ENCODE measurements around the gene CCDC171. TPM values are rescaled to one million over a fixed set of nuclear protein-coding genes. Genes with fewer than 3 reads are reported as not detected.
"Not testable (repeated sequence)": the region's sequence is repeated elsewhere in the genome, so short reads cannot be mapped to it uniquely, and the experiment has no call there.

CCDC171 gene
- polyA plus RNA-seq, 3 donors, result 0.08 to 0.17 (median 0.10) TPM

DNA sequence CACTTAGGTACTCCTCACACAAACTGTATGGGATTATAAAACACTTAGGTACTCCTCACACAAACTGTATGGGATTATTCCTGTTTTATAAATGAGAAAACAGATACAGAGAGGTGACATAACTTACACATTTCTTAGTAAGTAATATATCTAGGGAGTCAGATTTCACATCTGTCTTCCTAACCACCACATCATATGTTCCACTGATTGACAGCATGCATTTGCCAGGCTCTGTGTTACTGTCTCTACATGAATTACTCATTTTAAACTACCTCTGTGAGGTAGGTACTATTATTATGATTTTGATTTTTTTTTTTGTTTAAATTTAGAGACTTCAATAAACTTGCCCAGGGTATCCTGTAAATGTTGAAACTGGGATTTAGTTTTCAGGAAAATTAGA, 232.7 kb downstream of the CCDC171 start:
- TF ChIP-seq, protein P1, sequence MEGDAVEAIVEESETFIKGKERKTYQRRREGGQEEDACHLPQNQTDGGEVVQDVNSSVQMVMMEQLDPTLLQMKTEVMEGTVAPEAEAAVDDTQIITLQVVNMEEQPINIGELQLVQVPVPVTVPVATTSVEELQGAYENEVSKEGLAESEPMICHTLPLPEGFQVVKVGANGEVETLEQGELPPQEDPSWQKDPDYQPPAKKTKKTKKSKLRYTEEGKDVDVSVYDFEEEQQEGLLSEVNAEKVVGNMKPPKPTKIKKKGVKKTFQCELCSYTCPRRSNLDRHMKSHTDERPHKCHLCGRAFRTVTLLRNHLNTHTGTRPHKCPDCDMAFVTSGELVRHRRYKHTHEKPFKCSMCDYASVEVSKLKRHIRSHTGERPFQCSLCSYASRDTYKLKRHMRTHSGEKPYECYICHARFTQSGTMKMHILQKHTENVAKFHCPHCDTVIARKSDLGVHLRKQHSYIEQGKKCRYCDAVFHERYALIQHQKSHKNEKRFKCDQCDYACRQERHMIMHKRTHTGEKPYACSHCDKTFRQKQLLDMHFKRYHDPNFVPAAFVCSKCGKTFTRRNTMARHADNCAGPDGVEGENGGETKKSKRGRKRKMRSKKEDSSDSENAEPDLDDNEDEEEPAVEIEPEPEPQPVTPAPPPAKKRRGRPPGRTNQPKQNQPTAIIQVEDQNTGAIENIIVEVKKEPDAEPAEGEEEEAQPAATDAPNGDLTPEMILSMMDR (IDR thresholded peaks at IDR 0.05), result no peak
- Histone ChIP-seq H3K4me1 (ENCODE audit: control insufficient read depth in 1 of 2, insufficient read depth in 2 of 2, low read length in 2 of 2) (no peaks in the 10 kb centered on the region), H3K79me2 (ENCODE audit: insufficient read depth, low read length) (no peaks in the 10 kb centered on the region), H3K4me2 (replicated peaks; ENCODE audit: extremely low read depth, low read length, poor library complexity, severe bottlenecking) (no peak overlapping the region), H3K9me3 (replicated peaks in 1 of 2; ENCODE audit: control insufficient read depth in 1 of 2, insufficient read depth in 1 of 2, low read length in 2 of 2) (no peaks in the 10 kb centered on the region), H3K36me3 (replicated peaks in 1 of 2; ENCODE audit: control insufficient read depth in 1 of 2, insufficient read depth in 2 of 2, low read length in 2 of 2) (no peaks in the 10 kb centered on the region), H2AFZ (ENCODE audit: insufficient read depth, low read depth, low read length, poor library complexity, severe bottlenecking) (no peak overlapping the region), H3K27me3 (ENCODE audit: control insufficient read depth in 2 of 2, insufficient read depth in 2 of 2, low read length in 2 of 2) (no peaks in the 10 kb centered on the region), H3K27ac (ENCODE audit: low read depth in 1 of 2, low read length in 2 of 2) (no peak overlapping the region), H3K4me3 (replicated peaks in 1 of 3; ENCODE audit: low read depth in 2 of 3, low read length in 3 of 3) (no peak overlapping the region), H4K20me1 (ENCODE audit: insufficient read depth, low read length) (no peaks in the 10 kb centered on the region), H3K9ac (ENCODE audit: insufficient read depth, low read length, poor library complexity, severe bottlenecking) (no peak overlapping the region)
- no peaks in the 10 kb centered on the region for H3K4me1 Mint-ChIP-seq
- no peak overlapping the region for H3K27ac Mint-ChIP-seq
- no peaks in the 10 kb centered on the region for H3K27me3 Mint-ChIP-seq (ENCODE audit: low read depth in 3 of 3)
- H3K4me3 Mint-ChIP-seq, result no peak overlapping the region
- no peaks in the 10 kb centered on the region for H3K36me3 Mint-ChIP-seq
- H3K9me3 Mint-ChIP-seq, result peaks cover 0 to 4% (median 0%) of the 10 kb centered on the region in 7 donors
- intact Hi-C loops (cut with micrococcal nuclease), result no loop called here
- no peak for DNase-seq

DNA sequence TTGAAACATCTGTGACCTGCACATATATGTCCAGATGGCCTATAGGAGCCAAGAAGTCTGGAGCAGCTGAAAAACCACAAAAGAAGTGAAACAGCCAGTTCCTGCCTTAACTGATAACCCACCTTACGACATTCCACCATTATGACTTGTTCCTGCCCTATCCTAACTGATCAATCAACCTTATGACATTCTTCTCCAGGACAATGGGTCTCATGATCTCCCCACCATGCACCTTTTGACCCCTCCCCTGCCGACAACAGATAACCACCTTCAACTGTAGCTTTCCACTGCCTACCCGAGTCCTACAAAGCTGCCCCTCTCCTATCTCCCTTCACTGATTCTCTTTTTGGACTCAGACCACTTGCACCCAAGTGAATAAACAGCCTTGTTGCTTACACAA, 233.8 kb downstream of the CCDC171 start:
- 78% methylated on average over 3 of the region's 3 CpGs for WGBS (ENCODE audit: insufficient coverage)
- Histone ChIP-seq H3K4me1 (ENCODE audit: control insufficient read depth in 1 of 2, insufficient read depth in 2 of 2, low read length in 2 of 2) (no peaks in the 10 kb centered on the region), H3K36me3 (replicated peaks in 1 of 2; ENCODE audit: control insufficient read depth in 1 of 2, insufficient read depth in 2 of 2, low read length in 2 of 2) (no peaks in the 10 kb centered on the region), H3K4me3 (replicated peaks in 1 of 3; ENCODE audit: low read depth in 2 of 3, low read length in 3 of 3) (no peak overlapping the region), H3K79me2 (ENCODE audit: insufficient read depth, low read length) (no peaks in the 10 kb centered on the region), H3K9ac (ENCODE audit: insufficient read depth, low read length, poor library complexity, severe bottlenecking) (no peak overlapping the region), H2AFZ (ENCODE audit: insufficient read depth, low read depth, low read length, poor library complexity, severe bottlenecking) (no peak overlapping the region), H3K27me3 (ENCODE audit: control insufficient read depth in 2 of 2, insufficient read depth in 2 of 2, low read length in 2 of 2) (no peaks in the 10 kb centered on the region), H4K20me1 (ENCODE audit: insufficient read depth, low read length) (no peaks in the 10 kb centered on the region), H3K27ac (ENCODE audit: low read depth in 1 of 2, low read length in 2 of 2) (no peak overlapping the region), H3K9me3 (replicated peaks in 1 of 2; ENCODE audit: control insufficient read depth in 1 of 2, insufficient read depth in 1 of 2, low read length in 2 of 2) (no peaks in the 10 kb centered on the region), H3K4me2 (replicated peaks; ENCODE audit: extremely low read depth, low read length, poor library complexity, severe bottlenecking) (no peak overlapping the region)
- Mint-ChIP-seq H3K27ac (no peak overlapping the region), H3K4me3 (no peak overlapping the region), H3K9me3 (peaks cover 0 to 5% (median 0%) of the 10 kb centered on the region in 7 donors), H3K36me3 (no peaks in the 10 kb centered on the region), H3K27me3 (ENCODE audit: low read depth in 3 of 3) (no peaks in the 10 kb centered on the region), H3K4me1 (no peaks in the 10 kb centered on the region)
- TF ChIP-seq, protein P1 (IDR thresholded peaks at IDR 0.05), result no peak
- intact Hi-C loops (cut with micrococcal nuclease), result no loop called here
- DNase-seq, result no peak

GRCh38 chr9:15810219-15810899, 257.5 kb downstream of the CCDC171 start:
- H3K4me2 ChIP-seq (replicated peaks; ENCODE audit: extremely low read depth, low read length, poor library complexity, severe bottlenecking); H3K4me3 Mint-ChIP-seq; H3K4me3 ChIP-seq (replicated peaks in 1 of 3; ENCODE audit: low read depth in 2 of 3, low read length in 3 of 3); intact Hi-C loops (cut with micrococcal nuclease); H3K4me1 ChIP-seq (ENCODE audit: control insufficient read depth in 1 of 2, insufficient read depth in 2 of 2, low read length in 2 of 2); H3K27me3 ChIP-seq (ENCODE audit: control insufficient read depth in 2 of 2, insufficient read depth in 2 of 2, low read length in 2 of 2); H2AFZ ChIP-seq (ENCODE audit: insufficient read depth, low read depth, low read length, poor library complexity, severe bottlenecking); H4K20me1 ChIP-seq (ENCODE audit: insufficient read depth, low read length); H3K36me3 Mint-ChIP-seq; H3K27me3 Mint-ChIP-seq (ENCODE audit: low read depth in 3 of 3); H3K27ac Mint-ChIP-seq; H3K36me3 ChIP-seq (replicated peaks in 1 of 2; ENCODE audit: control insufficient read depth in 1 of 2, insufficient read depth in 2 of 2, low read length in 2 of 2); DNase-seq; H3K79me2 ChIP-seq (ENCODE audit: insufficient read depth, low read length); H3K9ac ChIP-seq (ENCODE audit: insufficient read depth, low read length, poor library complexity, severe bottlenecking); H3K27ac ChIP-seq (ENCODE audit: low read depth in 1 of 2, low read length in 2 of 2); H3K4me1 Mint-ChIP-seq: not testable (repeated sequence)
- WGBS (ENCODE audit: insufficient coverage), result 98% methylated on average over 26 of the region's 34 CpGs
- peaks cover 13 to 15% of the 10 kb centered on the region in 2 donors for H3K9me3 ChIP-seq (replicated peaks in 1 of 2; ENCODE audit: control insufficient read depth in 1 of 2, insufficient read depth in 1 of 2, low read length in 2 of 2)
- H3K9me3 Mint-ChIP-seq, result peaks cover 15 to 25% (median 22%) of the 10 kb centered on the region in 7 donors

All from CD14-positive monocyte (primary cell).